H9 (cell line): ENCODE measurements around the gene EXPH5. TPM values are rescaled to one million over a fixed set of nuclear protein-coding genes. Genes with fewer than 3 reads are reported as not detected.

Experiments used
- DNase-seq: peaks from one replicate; pipeline ENCODE4 v3.0.0-alpha.2; 2017
- H2AFZ ChIP-seq: one replicate; pipeline ENCODE4 v1.6.1; 2013; ENCODE audit warnings: mild to moderate bottlenecking, low read length, control low read depth, moderate library complexity
- H2AK5ac ChIP-seq: 2 replicates; pipeline ENCODE4 v1.6.1; 2013; ENCODE audit warnings: low read length, control low read depth, mixed read lengths; ENCODE audit not compliant: insufficient read length
- H2BK120ac ChIP-seq: one replicate; pipeline ENCODE4 v1.6.1; 2013; ENCODE audit warnings: low read depth, mild to moderate bottlenecking, low read length, control low read depth, inconsistent platforms; ENCODE audit not compliant: poor library complexity, severe bottlenecking
- H2BK12ac ChIP-seq: 2 replicates; pipeline ENCODE4 v1.6.1; 2013; ENCODE audit warnings: low read length, control low read depth, mixed read lengths, low read depth; ENCODE audit not compliant: insufficient read length
- H2BK15ac ChIP-seq: 2 replicates; pipeline ENCODE4 v1.6.1; 2013; ENCODE audit warnings: low read depth, low read length, control low read depth
- H2BK20ac ChIP-seq: one replicate; pipeline ENCODE4 v1.6.1; 2013; ENCODE audit warnings: low read depth, mild to moderate bottlenecking, low read length, control low read depth, inconsistent platforms; ENCODE audit not compliant: poor library complexity, severe bottlenecking
- H2BK5ac ChIP-seq: 2 replicates; pipeline ENCODE4 v1.6.1; 2013; ENCODE audit warnings: low read length, control low read depth, mixed read lengths; ENCODE audit not compliant: insufficient read length
- H3K14ac ChIP-seq: 2 replicates; pipeline ENCODE4 v1.6.1; 2013; ENCODE audit warnings: low read length, control low read depth; ENCODE audit not compliant: insufficient read depth
- H3K18ac ChIP-seq: 2 replicates; pipeline ENCODE4 v1.6.1; 2013; ENCODE audit warnings: low read depth, mild to moderate bottlenecking, mixed read lengths, low read length, control low read depth; ENCODE audit not compliant: insufficient read length
- H3K23ac ChIP-seq: 2 replicates; pipeline ENCODE4 v1.6.1; 2013; ENCODE audit warnings: low read length, control low read depth, mixed read lengths, low read depth; ENCODE audit not compliant: insufficient read length
- H3K23me2 ChIP-seq: 2 replicates; pipeline ENCODE4 v1.6.1; 2013; ENCODE audit warnings: low read depth, mild to moderate bottlenecking, mixed read lengths, low read length, control low read depth; ENCODE audit not compliant: insufficient read length, poor library complexity, severe bottlenecking
- H3K27ac ChIP-seq: 2 replicates; pipeline ENCODE4 v1.5.1; 2013; ENCODE audit warnings: low read length, control low read depth, mixed read lengths, low read depth; ENCODE audit not compliant: insufficient read length
- H3K27me3 ChIP-seq: 2 replicates; pipeline ENCODE4 v1.6.1; 2013; ENCODE audit warnings: low read length, control low read depth, inconsistent platforms; ENCODE audit not compliant: insufficient read depth
- H3K4ac ChIP-seq: 2 replicates; pipeline ENCODE4 v1.6.1; 2013; ENCODE audit warnings: low read depth, mild to moderate bottlenecking, control low read depth, inconsistent platforms, low read length, moderate library complexity
- H3K4me1 ChIP-seq: 2 replicates; pipeline ENCODE4 v1.6.1; 2013; ENCODE audit warnings: low read length, control low read depth, inconsistent platforms; ENCODE audit not compliant: insufficient read depth
- H3K4me2 ChIP-seq: 2 replicates; pipeline ENCODE4 v1.6.1; 2013; ENCODE audit warnings: low read length, control low read depth, mixed read lengths; ENCODE audit not compliant: insufficient read length, insufficient read depth
- H3K56ac ChIP-seq: 2 replicates; pipeline ENCODE4 v1.6.1; 2013; ENCODE audit warnings: low read depth, mild to moderate bottlenecking, mixed read lengths, low read length, control low read depth; ENCODE audit not compliant: insufficient read length
- H3K79me1 ChIP-seq: 2 replicates; pipeline ENCODE4 v1.6.1; 2013; ENCODE audit warnings: low read depth, mild to moderate bottlenecking, moderate library complexity, low read length, control low read depth, inconsistent platforms; ENCODE audit not compliant: insufficient read depth, poor library complexity, severe bottlenecking
- H3K79me2 ChIP-seq: 2 replicates; pipeline ENCODE4 v1.6.1; 2013; ENCODE audit warnings: low read length, control low read depth, inconsistent platforms; ENCODE audit not compliant: insufficient read depth
- H3K9ac ChIP-seq: 2 replicates; pipeline ENCODE4 v1.6.1; 2013; ENCODE audit warnings: low read length, control low read depth, mixed read lengths; ENCODE audit not compliant: insufficient read length; ENCODE audit errors: extremely low read depth
- H3K9me3 ChIP-seq: one replicate; pipeline ENCODE4 v1.6.1; 2013; ENCODE audit warnings: low read depth, low read length, inconsistent platforms; ENCODE audit not compliant: control insufficient read depth
- H3T11ph ChIP-seq: one replicate; pipeline ENCODE4 v1.6.1; 2013; ENCODE audit warnings: mild to moderate bottlenecking, low read length, control low read depth, inconsistent platforms
- H4K20me1 ChIP-seq: one replicate; pipeline ENCODE4 v1.6.1; 2013; ENCODE audit not compliant: control insufficient read depth, insufficient read length, insufficient read depth
- H4K5ac ChIP-seq: 2 replicates; pipeline ENCODE4 v1.6.1; 2013; ENCODE audit warnings: low read depth, mild to moderate bottlenecking, mixed read lengths, low read length, control low read depth; ENCODE audit not compliant: insufficient read length
- H4K8ac ChIP-seq: replicated peaks from 2 replicates; pipeline ENCODE4 v1.6.1; 2013; ENCODE audit warnings: low read length, control low read depth, mixed read lengths, low read depth; ENCODE audit not compliant: insufficient read length
- H4K91ac ChIP-seq: 2 replicates; pipeline ENCODE4 v1.6.1; 2013; ENCODE audit warnings: low read depth, mild to moderate bottlenecking, moderate library complexity, mixed read lengths, low read length, control low read depth; ENCODE audit not compliant: insufficient read length
- H3K27ac Mint-ChIP-seq, 3 experiments: 2 replicates in 2 of 3; 3 replicates in 1 of 3; pipeline ENCODE4 v1.8.0; 2020 to 2021; ENCODE audit warnings: mixed read lengths in 3 of 3, mild to moderate bottlenecking in 1 of 3, moderate library complexity in 1 of 3
- H3K27me3 Mint-ChIP-seq: 2 replicates; pipeline ENCODE4 v1.8.0; 2021; ENCODE audit warnings: low read depth, mild to moderate bottlenecking, moderate library complexity, mixed read lengths
- H3K36me3 Mint-ChIP-seq, 3 experiments: 2 replicates in 2 of 3; 3 replicates in 1 of 3; pipeline ENCODE4 v1.8.0; 2020 to 2021; ENCODE audit warnings: low read depth in 3 of 3, mixed read lengths in 3 of 3; ENCODE audit not compliant: insufficient read depth in 1 of 3
- H3K4me1 Mint-ChIP-seq, 2 experiments: 2 replicates each; pipeline ENCODE4 v1.8.0; 2020; ENCODE audit warnings: mixed read lengths in 2 of 2
- H3K4me3 Mint-ChIP-seq, 2 experiments: 2 replicates in 1 of 2; 3 replicates in 1 of 2; pipeline ENCODE4 v1.8.0; 2020 to 2021; ENCODE audit warnings: mild to moderate bottlenecking in 2 of 2, mixed read lengths in 2 of 2, moderate library complexity in 1 of 2
- H3K9me3 Mint-ChIP-seq, 2 experiments: 2 replicates in 1 of 2; 3 replicates in 1 of 2; pipeline ENCODE4 v1.8.0; 2020; ENCODE audit warnings: mild to moderate bottlenecking in 2 of 2, mixed read lengths in 2 of 2, moderate library complexity in 1 of 2
- total RNA-seq: library from RNA; stranded (reverse); gene quantifications from 2 replicates; pipeline ENCODE4 v1.2.1, GENCODE V29; 2021
- TF ChIP-seq, protein P1 (sequence below): fragments of 200-600 bp; sonication (generic); conservative IDR thresholded peaks from 3 replicates; pipeline ENCODE4 v1.8.0; 2021; ENCODE audit warnings: antibody characterized with exemption, mild to moderate bottlenecking

EXPH5 gene
- total RNA-seq, 1 experiment from 2014 or later, result 3.1 TPM

DNA sequence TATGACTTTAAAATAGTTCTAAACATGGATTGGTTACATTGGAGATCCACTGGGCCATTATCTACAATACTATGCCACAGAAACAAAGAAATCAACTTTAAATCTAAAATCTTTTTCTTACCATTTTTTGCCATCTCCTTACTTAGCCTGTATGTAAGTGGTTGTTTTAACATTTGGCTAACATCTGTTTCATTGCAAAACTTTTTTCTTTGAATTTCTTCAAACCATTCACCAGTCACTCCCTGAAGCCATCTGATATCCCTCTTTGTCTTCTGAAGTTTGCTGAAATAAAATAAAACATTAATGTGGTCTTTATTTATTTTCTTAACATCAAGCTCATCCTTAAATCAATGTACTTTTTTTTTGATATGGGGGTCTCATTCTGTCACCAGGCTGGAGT is 52.0 kb downstream of the EXPH5 start:
- no peak overlapping the region for H3K23ac ChIP-seq
- no peaks in the 10 kb centered on the region for H3K79me1 ChIP-seq
- no peak overlapping the region for H2AFZ ChIP-seq
- H3K18ac ChIP-seq, result no peak overlapping the region
- H3K4me3 Mint-ChIP-seq, result no peak overlapping the region
- no peak for DNase-seq
- no peak overlapping the region for H3K9ac ChIP-seq
- H2BK20ac ChIP-seq, result no peak overlapping the region
- no peaks in the 10 kb centered on the region for H3K36me3 Mint-ChIP-seq
- H3K23me2 ChIP-seq, result no peaks in the 10 kb centered on the region
- no peaks in the 10 kb centered on the region for H3K9me3 ChIP-seq
- 0 out of 2 replicates have a peak, but pooled peaks cover 6% of the 10 kb centered on the region for H3K4me1 ChIP-seq
- no peaks in the 10 kb centered on the region for H4K20me1 ChIP-seq
- no peaks in the 10 kb centered on the region for H3K27me3 ChIP-seq
- no peak overlapping the region for H2AK5ac ChIP-seq
- peaks cover 21 to 23% of the 10 kb centered on the region in 2 experiments for H3K4me1 Mint-ChIP-seq
- H3T11ph ChIP-seq, result no peak overlapping the region
- H3K56ac ChIP-seq, result no peak overlapping the region
- no peak overlapping the region for H2BK15ac ChIP-seq
- no peak overlapping the region for H3K4me2 ChIP-seq
- H3K27ac Mint-ChIP-seq, result no peak overlapping the region
- no peaks in the 10 kb centered on the region for H3K27me3 Mint-ChIP-seq
- no peaks in the 10 kb centered on the region for H3K79me2 ChIP-seq
- H4K5ac ChIP-seq, result no peak overlapping the region
- H3K4ac ChIP-seq, result no peak overlapping the region
- H3K14ac ChIP-seq, result no peak overlapping the region
- H2BK120ac ChIP-seq, result no peak overlapping the region
- no peaks in the 10 kb centered on the region for H3K9me3 Mint-ChIP-seq
- TF ChIP-seq, protein P1, sequence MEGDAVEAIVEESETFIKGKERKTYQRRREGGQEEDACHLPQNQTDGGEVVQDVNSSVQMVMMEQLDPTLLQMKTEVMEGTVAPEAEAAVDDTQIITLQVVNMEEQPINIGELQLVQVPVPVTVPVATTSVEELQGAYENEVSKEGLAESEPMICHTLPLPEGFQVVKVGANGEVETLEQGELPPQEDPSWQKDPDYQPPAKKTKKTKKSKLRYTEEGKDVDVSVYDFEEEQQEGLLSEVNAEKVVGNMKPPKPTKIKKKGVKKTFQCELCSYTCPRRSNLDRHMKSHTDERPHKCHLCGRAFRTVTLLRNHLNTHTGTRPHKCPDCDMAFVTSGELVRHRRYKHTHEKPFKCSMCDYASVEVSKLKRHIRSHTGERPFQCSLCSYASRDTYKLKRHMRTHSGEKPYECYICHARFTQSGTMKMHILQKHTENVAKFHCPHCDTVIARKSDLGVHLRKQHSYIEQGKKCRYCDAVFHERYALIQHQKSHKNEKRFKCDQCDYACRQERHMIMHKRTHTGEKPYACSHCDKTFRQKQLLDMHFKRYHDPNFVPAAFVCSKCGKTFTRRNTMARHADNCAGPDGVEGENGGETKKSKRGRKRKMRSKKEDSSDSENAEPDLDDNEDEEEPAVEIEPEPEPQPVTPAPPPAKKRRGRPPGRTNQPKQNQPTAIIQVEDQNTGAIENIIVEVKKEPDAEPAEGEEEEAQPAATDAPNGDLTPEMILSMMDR, result no peak
- H2BK5ac ChIP-seq, result no peak overlapping the region
- no peak overlapping the region for H4K8ac ChIP-seq
- no peak overlapping the region for H2BK12ac ChIP-seq
- no peak overlapping the region for H4K91ac ChIP-seq
- no peak overlapping the region for H3K27ac ChIP-seq
